HL-60 (cell line): ENCODE data around the gene S100A5.
A peak's percentile ranks its signal among the peaks of the same experiment; 100 is the strongest.

ENCODE experiments used
- GABPA ChIP-seq: IDR thresholded peaks from 2 replicates; pipeline ENCODE4 v1.6.1; 2012; ENCODE audit warnings: low read depth
- POLR2AphosphoS5 ChIP-seq: IDR thresholded peaks from 2 replicates; pipeline ENCODE4 v1.6.1; 2012; ENCODE audit warnings: low read depth
- TF ChIP-seq, protein P1 (sequence below): IDR thresholded peaks from one replicate; pipeline ENCODE4 v1.5.1; 2011; ENCODE audit warnings: low read length, control low read depth, inconsistent platforms; ENCODE audit not compliant: insufficient read depth
- TF ChIP-seq, protein P2 (sequence below): IDR thresholded peaks from 2 replicates; pipeline ENCODE4 v1.6.1; 2012; ENCODE audit warnings: low read depth; ENCODE audit not compliant: insufficient replicate concordance

DNA sequence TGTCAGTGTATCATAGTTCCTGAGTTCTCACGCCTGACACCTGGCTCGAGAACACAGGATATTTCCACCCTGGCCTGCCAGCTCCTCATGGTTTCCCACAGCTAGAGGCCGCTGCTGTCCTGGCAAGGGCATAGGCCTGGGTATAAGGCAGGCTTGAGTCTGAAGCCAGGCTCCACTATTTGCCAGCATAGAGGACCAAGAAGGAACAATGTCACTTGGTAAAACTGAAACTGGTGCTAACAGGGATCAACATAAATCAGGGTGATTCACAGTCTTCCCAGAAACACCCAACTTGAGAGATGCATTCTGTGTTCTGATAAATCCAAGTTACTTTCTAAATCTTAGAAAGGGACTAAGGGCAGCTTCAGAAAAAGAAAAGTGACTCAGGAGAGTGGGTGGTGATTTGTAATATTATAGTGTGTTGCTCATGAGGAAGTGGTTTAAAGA is 31.9 kb upstream of the S100A5 start:
- TF ChIP-seq POLR2AphosphoS5 (no peak), GABPA (no peak)
- TF ChIP-seq, protein P1, sequence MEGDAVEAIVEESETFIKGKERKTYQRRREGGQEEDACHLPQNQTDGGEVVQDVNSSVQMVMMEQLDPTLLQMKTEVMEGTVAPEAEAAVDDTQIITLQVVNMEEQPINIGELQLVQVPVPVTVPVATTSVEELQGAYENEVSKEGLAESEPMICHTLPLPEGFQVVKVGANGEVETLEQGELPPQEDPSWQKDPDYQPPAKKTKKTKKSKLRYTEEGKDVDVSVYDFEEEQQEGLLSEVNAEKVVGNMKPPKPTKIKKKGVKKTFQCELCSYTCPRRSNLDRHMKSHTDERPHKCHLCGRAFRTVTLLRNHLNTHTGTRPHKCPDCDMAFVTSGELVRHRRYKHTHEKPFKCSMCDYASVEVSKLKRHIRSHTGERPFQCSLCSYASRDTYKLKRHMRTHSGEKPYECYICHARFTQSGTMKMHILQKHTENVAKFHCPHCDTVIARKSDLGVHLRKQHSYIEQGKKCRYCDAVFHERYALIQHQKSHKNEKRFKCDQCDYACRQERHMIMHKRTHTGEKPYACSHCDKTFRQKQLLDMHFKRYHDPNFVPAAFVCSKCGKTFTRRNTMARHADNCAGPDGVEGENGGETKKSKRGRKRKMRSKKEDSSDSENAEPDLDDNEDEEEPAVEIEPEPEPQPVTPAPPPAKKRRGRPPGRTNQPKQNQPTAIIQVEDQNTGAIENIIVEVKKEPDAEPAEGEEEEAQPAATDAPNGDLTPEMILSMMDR, result peak; percentile 79
- TF ChIP-seq, protein P2, sequence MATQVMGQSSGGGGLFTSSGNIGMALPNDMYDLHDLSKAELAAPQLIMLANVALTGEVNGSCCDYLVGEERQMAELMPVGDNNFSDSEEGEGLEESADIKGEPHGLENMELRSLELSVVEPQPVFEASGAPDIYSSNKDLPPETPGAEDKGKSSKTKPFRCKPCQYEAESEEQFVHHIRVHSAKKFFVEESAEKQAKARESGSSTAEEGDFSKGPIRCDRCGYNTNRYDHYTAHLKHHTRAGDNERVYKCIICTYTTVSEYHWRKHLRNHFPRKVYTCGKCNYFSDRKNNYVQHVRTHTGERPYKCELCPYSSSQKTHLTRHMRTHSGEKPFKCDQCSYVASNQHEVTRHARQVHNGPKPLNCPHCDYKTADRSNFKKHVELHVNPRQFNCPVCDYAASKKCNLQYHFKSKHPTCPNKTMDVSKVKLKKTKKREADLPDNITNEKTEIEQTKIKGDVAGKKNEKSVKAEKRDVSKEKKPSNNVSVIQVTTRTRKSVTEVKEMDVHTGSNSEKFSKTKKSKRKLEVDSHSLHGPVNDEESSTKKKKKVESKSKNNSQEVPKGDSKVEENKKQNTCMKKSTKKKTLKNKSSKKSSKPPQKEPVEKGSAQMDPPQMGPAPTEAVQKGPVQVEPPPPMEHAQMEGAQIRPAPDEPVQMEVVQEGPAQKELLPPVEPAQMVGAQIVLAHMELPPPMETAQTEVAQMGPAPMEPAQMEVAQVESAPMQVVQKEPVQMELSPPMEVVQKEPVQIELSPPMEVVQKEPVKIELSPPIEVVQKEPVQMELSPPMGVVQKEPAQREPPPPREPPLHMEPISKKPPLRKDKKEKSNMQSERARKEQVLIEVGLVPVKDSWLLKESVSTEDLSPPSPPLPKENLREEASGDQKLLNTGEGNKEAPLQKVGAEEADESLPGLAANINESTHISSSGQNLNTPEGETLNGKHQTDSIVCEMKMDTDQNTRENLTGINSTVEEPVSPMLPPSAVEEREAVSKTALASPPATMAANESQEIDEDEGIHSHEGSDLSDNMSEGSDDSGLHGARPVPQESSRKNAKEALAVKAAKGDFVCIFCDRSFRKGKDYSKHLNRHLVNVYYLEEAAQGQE, result no peak
